ENCODE measurements around the gene MCM3AP. TPM values are rescaled to one million over a fixed set of nuclear protein-coding genes. Genes with fewer than 3 reads are reported as not detected.
"Not testable (repeated sequence)": the region's sequence is repeated elsewhere in the genome, so short reads cannot be mapped to it uniquely, and the experiment has no call there.

The MCM3AP gene
- total RNA-seq, 2 donors from 2014 or later = 84.3 to 101 TPM

- H3K4me1 ChIP-seq (ENCODE audit: control insufficient read depth in 1 of 2, low read depth in 2 of 2) = no peaks in the 10 kb centered on the region
- no peaks in the 10 kb centered on the region for H3K27me3 ChIP-seq (replicated peaks; ENCODE audit: insufficient read depth)
- peaks cover 55% of the 10 kb centered on the region for H3K36me3 ChIP-seq
- H3K4me3 ChIP-seq = no peak overlapping the region
- TF ChIP-seq, protein P1, sequence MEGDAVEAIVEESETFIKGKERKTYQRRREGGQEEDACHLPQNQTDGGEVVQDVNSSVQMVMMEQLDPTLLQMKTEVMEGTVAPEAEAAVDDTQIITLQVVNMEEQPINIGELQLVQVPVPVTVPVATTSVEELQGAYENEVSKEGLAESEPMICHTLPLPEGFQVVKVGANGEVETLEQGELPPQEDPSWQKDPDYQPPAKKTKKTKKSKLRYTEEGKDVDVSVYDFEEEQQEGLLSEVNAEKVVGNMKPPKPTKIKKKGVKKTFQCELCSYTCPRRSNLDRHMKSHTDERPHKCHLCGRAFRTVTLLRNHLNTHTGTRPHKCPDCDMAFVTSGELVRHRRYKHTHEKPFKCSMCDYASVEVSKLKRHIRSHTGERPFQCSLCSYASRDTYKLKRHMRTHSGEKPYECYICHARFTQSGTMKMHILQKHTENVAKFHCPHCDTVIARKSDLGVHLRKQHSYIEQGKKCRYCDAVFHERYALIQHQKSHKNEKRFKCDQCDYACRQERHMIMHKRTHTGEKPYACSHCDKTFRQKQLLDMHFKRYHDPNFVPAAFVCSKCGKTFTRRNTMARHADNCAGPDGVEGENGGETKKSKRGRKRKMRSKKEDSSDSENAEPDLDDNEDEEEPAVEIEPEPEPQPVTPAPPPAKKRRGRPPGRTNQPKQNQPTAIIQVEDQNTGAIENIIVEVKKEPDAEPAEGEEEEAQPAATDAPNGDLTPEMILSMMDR (IDR thresholded peaks at IDR 0.05) = no peak
- H3K27ac ChIP-seq = no peak overlapping the region
- H3K9me3 ChIP-seq = no peaks in the 10 kb centered on the region
- DNase-seq (ENCODE audit: low spot score) (no peak), ATAC-seq (ENCODE audit: insufficient number of reproducible peaks, low FRiP score, low read depth) (no peak)
Observed at GRCh38 chr21:46243325-46243724, 42.1 kb downstream of the MCM3AP start.

DNA sequence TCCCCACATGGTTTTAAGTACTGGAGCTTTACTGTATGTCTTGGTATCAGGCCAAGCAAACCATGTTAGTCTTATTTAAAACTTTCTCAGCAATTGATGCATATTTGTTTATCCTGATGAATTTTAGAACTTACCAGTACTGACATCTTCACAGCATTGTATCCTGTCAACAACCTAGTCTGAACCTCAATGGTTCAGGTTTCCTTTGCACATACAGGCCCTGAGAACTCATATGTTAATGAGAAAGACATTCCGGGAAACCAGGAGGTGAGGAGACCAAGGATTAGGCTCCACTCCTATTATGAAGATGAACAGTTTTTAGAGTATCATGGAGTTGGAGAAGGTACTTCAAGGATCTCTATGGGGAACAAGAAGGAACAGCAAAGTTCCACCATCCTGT lies 43.8 kb downstream of the MCM3AP start:
- not testable (repeated sequence) for ATAC-seq (ENCODE audit: insufficient number of reproducible peaks, low FRiP score, low read depth); H3K9me3 ChIP-seq; H3K27ac ChIP-seq; H3K27me3 ChIP-seq (replicated peaks; ENCODE audit: insufficient read depth); DNase-seq (ENCODE audit: low spot score); H3K4me1 ChIP-seq (ENCODE audit: control insufficient read depth in 1 of 2, low read depth in 2 of 2); H3K4me3 ChIP-seq
- H3K36me3 ChIP-seq = peaks cover 43% of the 10 kb centered on the region

- no peak overlapping the region for H3K27ac ChIP-seq
- H3K4me1 ChIP-seq (ENCODE audit: control insufficient read depth in 1 of 2, low read depth in 2 of 2) = no peaks in the 10 kb centered on the region
- DNase-seq (ENCODE audit: low spot score) (no peak), ATAC-seq (ENCODE audit: insufficient number of reproducible peaks, low FRiP score, low read depth) (no peak)
- no peaks in the 10 kb centered on the region for H3K9me3 ChIP-seq
- TF ChIP-seq, protein P1 (IDR thresholded peaks at IDR 0.05) = no peak
- H3K27me3 ChIP-seq (replicated peaks; ENCODE audit: insufficient read depth) = no peaks in the 10 kb centered on the region
- H3K4me3 ChIP-seq = no peak overlapping the region
- peaks cover 44% of the 10 kb centered on the region for H3K36me3 ChIP-seq
Observed at GRCh38 chr21:46239817-46240325, 45.5 kb downstream of the MCM3AP start.

GRCh38 chr21:46237474-46237873 lies 47.9 kb downstream of the MCM3AP start:
- Histone ChIP-seq H3K27ac (no peak overlapping the region), H3K27me3 (replicated peaks; ENCODE audit: insufficient read depth) (no peaks in the 10 kb centered on the region), H3K4me3 (no peak overlapping the region), H3K4me1 (ENCODE audit: control insufficient read depth in 1 of 2, low read depth in 2 of 2) (no peaks in the 10 kb centered on the region), H3K36me3 (peaks cover 26% of the 10 kb centered on the region), H3K9me3 (no peaks in the 10 kb centered on the region)
- ATAC-seq (ENCODE audit: insufficient number of reproducible peaks, low FRiP score, low read depth) (no peak), DNase-seq (ENCODE audit: low spot score) (no peak)
- TF ChIP-seq, protein P1 (IDR thresholded peaks at IDR 0.05) = no peak

DNA sequence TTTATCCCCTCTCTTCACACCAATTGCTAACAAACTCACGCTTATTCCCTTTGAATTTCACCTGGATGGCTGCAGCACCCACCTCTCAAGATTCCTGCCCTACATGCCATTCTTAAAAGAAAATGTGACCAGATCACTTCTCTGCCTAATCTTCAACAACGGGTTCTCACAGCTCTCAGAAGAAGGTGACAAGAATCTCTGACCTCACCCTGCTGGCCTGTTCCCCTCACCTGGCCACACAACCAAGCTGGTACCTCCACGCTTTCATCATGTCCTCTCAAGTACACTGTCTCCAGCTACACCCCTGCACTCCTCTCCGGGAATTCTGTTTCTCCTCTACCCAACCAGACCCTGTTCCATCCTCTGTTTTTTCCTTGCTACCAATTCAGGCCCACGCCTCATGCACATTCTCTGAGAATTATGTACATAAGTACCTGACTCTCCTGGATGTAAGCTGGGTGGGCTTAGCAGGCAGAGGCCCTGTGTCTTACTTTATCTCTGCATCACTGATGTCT lies 50.9 kb downstream of the MCM3AP start:
- Histone ChIP-seq H3K27me3 (replicated peaks; ENCODE audit: insufficient read depth) (no peaks in the 10 kb centered on the region), H3K4me1 (ENCODE audit: control insufficient read depth in 1 of 2, low read depth in 2 of 2) (peaks cover 0 to 4% of the 10 kb centered on the region in 2 donors), H3K9me3 (no peaks in the 10 kb centered on the region), H3K27ac (no peak overlapping the region), H3K36me3 (peaks cover 17% of the 10 kb centered on the region), H3K4me3 (no peak overlapping the region)
- ATAC-seq (ENCODE audit: insufficient number of reproducible peaks, low FRiP score, low read depth) (no peak), DNase-seq (ENCODE audit: low spot score) (no peak)
- TF ChIP-seq, protein P1 (IDR thresholded peaks at IDR 0.05) = no peak

GRCh38 chr21:46229923-46230260 lies 55.5 kb downstream of the MCM3AP start:
- no peaks in the 10 kb centered on the region for H3K9me3 ChIP-seq
- ATAC-seq (ENCODE audit: insufficient number of reproducible peaks, low FRiP score, low read depth) (no peak), DNase-seq (ENCODE audit: low spot score) (no peak)
- H3K4me1 ChIP-seq (ENCODE audit: control insufficient read depth in 1 of 2, low read depth in 2 of 2) = peaks cover 27 to 31% of the 10 kb centered on the region in 2 donors
- peak overlapping the region; percentile 66 to 69 for H3K27ac ChIP-seq
- TF ChIP-seq, protein P1 (IDR thresholded peaks at IDR 0.05) = no peak
- H3K27me3 ChIP-seq (replicated peaks; ENCODE audit: insufficient read depth) = no peaks in the 10 kb centered on the region
- H3K4me3 ChIP-seq = peak overlapping the region; percentile 98
- peaks cover 3% of the 10 kb centered on the region for H3K36me3 ChIP-seq
